Liver (tissue), 3 donors: ENCODE data around the gene MAP6.

Experiments used
- CTCF ChIP-seq: fragments of 150-350 bp; IDR thresholded peaks from 2 replicates; pipeline ENCODE4 v1.5.1; 2017; ENCODE audit warnings: improper control_type of control experiment, low read depth, low read length; ENCODE audit not compliant: missing input control
- EGR1 ChIP-seq, 2 donors: IDR thresholded peaks; 2 replicates each; pipeline ENCODE4 v1.6.1; 2016 to 2018; ENCODE audit warnings: antibody characterized with exemption in 2 of 2, low read depth in 2 of 2
- GABPA ChIP-seq, 2 donors: IDR thresholded peaks in 1 of 2; conservative IDR thresholded peaks in 1 of 2; 2 replicates each; pipeline ENCODE4 v1.6.1; 2016; ENCODE audit warnings: antibody characterized with exemption in 2 of 2, mild to moderate bottlenecking in 1 of 2, moderate library complexity in 1 of 2
- MAX ChIP-seq: IDR thresholded peaks from 2 replicates; pipeline ENCODE4 v1.6.1; 2016; ENCODE audit warnings: antibody characterized with exemption
- SP1 ChIP-seq: IDR thresholded peaks from 2 replicates; pipeline ENCODE4 v1.6.1; 2018; ENCODE audit warnings: antibody characterized with exemption, mild to moderate bottlenecking
- donor health status: healthy.
- donor health status: healthy.

GRCh38 chr11:75665126-75665525 lies 3.7 kb downstream of the MAP6 start:
- TF ChIP-seq SP1: no peak
- TF ChIP-seq MAX: no peak
- TF ChIP-seq CTCF: no peak
- TF ChIP-seq EGR1 (IDR thresholded peaks at IDR 0.05; ENCODE audit: low read depth in 2 of 2): no peak
- TF ChIP-seq GABPA (IDR thresholded peaks at IDR 0.05 in 1 of 2, conservative IDR thresholded peaks at IDR 0.05 in 1 of 2): no peak
